ENCODE results near the gene PGP.

DNA sequence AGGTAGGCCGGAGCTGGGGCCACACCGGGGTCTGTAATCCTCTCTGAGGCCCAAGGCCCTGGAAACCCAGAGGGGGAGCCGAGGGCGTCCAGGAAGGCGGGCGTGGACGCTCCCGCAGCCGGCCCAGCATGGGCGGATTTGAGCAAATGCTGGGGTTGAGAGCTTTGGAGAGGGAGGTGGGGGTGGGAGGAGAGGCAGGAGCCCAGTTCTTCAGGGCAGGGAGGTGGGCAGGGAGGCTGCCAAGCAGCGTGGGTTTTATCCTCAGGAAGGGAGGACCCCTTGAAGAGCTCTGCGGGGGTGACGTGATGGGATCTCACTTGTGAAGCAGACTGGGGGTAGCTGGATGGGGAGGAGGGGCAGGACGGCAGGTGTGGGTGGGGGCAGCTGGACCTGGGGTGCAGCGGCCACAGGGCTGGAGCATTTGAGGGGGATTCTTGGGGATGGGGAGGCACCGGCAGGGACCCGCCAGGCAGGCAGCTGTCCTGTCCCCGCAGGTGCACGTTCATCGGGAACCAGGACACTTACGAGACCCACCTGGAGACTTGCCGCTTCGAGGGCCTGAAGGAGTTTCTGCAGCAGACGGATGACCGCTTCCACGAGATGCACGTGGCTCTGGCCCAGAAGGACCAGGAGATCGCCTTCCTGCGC is 41.8 kb downstream of the PGP start:
- TF ChIP-seq, protein P1, sequence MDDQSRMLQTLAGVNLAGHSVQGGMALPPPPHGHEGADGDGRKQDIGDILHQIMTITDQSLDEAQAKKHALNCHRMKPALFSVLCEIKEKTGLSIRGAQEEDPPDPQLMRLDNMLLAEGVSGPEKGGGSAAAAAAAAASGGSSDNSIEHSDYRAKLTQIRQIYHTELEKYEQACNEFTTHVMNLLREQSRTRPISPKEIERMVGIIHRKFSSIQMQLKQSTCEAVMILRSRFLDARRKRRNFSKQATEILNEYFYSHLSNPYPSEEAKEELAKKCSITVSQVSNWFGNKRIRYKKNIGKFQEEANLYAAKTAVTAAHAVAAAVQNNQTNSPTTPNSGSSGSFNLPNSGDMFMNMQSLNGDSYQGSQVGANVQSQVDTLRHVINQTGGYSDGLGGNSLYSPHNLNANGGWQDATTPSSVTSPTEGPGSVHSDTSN (IDR thresholded peaks at IDR 0.05; ENCODE audit: insufficient replicate concordance, low read depth, low read length), result no peak
- TF ChIP-seq SREBF2 (IDR thresholded peaks at IDR 0.05; ENCODE audit: low read length) (no peak), NBN (IDR thresholded peaks at IDR 0.05) (no peak), CEBPB (IDR thresholded peaks at IDR 0.05; ENCODE audit: borderline replicate concordance in 1 of 2, low read depth in 2 of 2, low read length in 2 of 2) (no peak), POLR2AphosphoS5 (IDR thresholded peaks at IDR 0.05; ENCODE audit: low read length) (no peak), EP300 (IDR thresholded peaks at IDR 0.05; ENCODE audit: borderline replicate concordance in 1 of 2, control insufficient read depth in 1 of 2, low read depth in 2 of 2, low read length in 2 of 2) (no peak), ESRRA (IDR thresholded peaks at IDR 0.05; ENCODE audit: low read length) (no peak)
- TF ChIP-seq, protein P2, sequence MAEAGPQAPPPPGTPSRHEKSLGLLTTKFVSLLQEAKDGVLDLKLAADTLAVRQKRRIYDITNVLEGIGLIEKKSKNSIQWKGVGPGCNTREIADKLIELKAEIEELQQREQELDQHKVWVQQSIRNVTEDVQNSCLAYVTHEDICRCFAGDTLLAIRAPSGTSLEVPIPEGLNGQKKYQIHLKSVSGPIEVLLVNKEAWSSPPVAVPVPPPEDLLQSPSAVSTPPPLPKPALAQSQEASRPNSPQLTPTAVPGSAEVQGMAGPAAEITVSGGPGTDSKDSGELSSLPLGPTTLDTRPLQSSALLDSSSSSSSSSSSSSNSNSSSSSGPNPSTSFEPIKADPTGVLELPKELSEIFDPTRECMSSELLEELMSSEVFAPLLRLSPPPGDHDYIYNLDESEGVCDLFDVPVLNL (IDR thresholded peaks at IDR 0.05; ENCODE audit: low read depth, low read length), result no peak
